Caco-2 (cell line): ENCODE measurements around the gene AOPEP. TPM values are rescaled to one million over a fixed set of nuclear protein-coding genes. Genes with fewer than 3 reads are reported as not detected.

ENCODE experiments used
- BruUV-seq: library from RNA; stranded (reverse); fragments of 400-500 nt; replicated peaks from 2 replicates; lab custom pipeline; 2021; lab: Mats Ljungman, UMichigan
- CTCF ChIA-PET: fragments of 300-600 bp; sonication (Branson Sonifier 250); formaldehyde crosslinking; loops from one replicate; lab custom pipeline; 2022; ENCODE audit warnings: antibody characterized with exemption; lab: Charles Lee
- POLR2A ChIA-PET: fragments of 300-600 bp; sonication (Branson Sonifier 250); formaldehyde crosslinking; loops from one replicate; lab custom pipeline; 2022; ENCODE audit warnings: antibody characterized with exemption; lab: Charles Lee
- DNase-seq, 2 experiments: peaks; one replicate each; pipeline versions ENCODE4 v3.0.0 to v3.0.0-alpha.2; 2020 to 2022
- H3K27me3 ChIP-seq: replicated peaks from 2 replicates; pipeline ENCODE4 v1.6.0; 2011; ENCODE audit warnings: low read length; ENCODE audit not compliant: control insufficient read depth, insufficient read depth
- H3K36me3 ChIP-seq: 2 replicates; pipeline ENCODE4 v1.5.1; 2011; ENCODE audit warnings: low read length; ENCODE audit not compliant: control insufficient read depth, insufficient read depth
- H3K4me1 ChIP-seq: fragments of 250-450 bp; sonication (Bioruptor Pico); 2 replicates; pipeline ENCODE4 v1.5.1; 2020; ENCODE audit warnings: mild to moderate bottlenecking
- H3K4me3 ChIP-seq: 2 replicates; pipeline ENCODE4 v1.5.1; 2011; ENCODE audit warnings: low read depth, mild to moderate bottlenecking, control low read depth, low read length
- H3K9me3 ChIP-seq: fragments of 250-450 bp; sonication (Bioruptor Pico); 2 replicates; pipeline ENCODE4 v1.5.1; 2020; ENCODE audit warnings: mild to moderate bottlenecking, moderate library complexity
- H3K27ac Mint-ChIP-seq: one replicate; pipeline ENCODE4 v1.8.0; 2022; ENCODE audit warnings: mixed read lengths; ENCODE audit not compliant: unreplicated experiment
- H3K27me3 Mint-ChIP-seq: one replicate; pipeline ENCODE4 v1.8.0; 2022; ENCODE audit warnings: mixed read lengths; ENCODE audit not compliant: insufficient read depth, unreplicated experiment
- H3K36me3 Mint-ChIP-seq: one replicate; pipeline ENCODE4 v1.8.0; 2022; ENCODE audit warnings: mild to moderate bottlenecking, mixed read lengths; ENCODE audit not compliant: insufficient read depth, unreplicated experiment
- H3K4me1 Mint-ChIP-seq: one replicate; pipeline ENCODE4 v1.8.0; 2022; ENCODE audit warnings: low read depth, mixed read lengths; ENCODE audit not compliant: unreplicated experiment
- H3K4me3 Mint-ChIP-seq: one replicate; pipeline ENCODE4 v1.8.0; 2022; ENCODE audit warnings: mild to moderate bottlenecking, moderate library complexity, mixed read lengths; ENCODE audit not compliant: unreplicated experiment
- H3K9me3 Mint-ChIP-seq: one replicate; pipeline ENCODE4 v1.8.0; 2022; ENCODE audit warnings: mixed read lengths; ENCODE audit not compliant: unreplicated experiment
- intact Hi-C: fragments of 100-400 bp; cut with micrococcal nuclease; formaldehyde crosslinking; loops from one replicate; pipeline ENCODE4 v1.10.0; 2022; ENCODE audit not compliant: unreplicated experiment
- total RNA-seq: library from RNA; stranded (reverse); gene quantifications from 2 replicates; pipeline ENCODE4 v1.2.3, GENCODE V29; 2022
- TF ChIP-seq, protein P1 (sequence below), 2 experiments: fragments of 200-600 bp in 1 of 2; IDR thresholded peaks; 1 replicate in 1 of 2; 2 replicates in 1 of 2; pipeline versions ENCODE4 v1.5.1 to v1.8.0; 2011 to 2022; ENCODE audit warnings: antibody characterized with exemption in 1 of 2, control low read depth in 1 of 2, inconsistent platforms in 1 of 2, low read depth in 1 of 2, low read length in 1 of 2, mild to moderate bottlenecking in 1 of 2, moderate library complexity in 1 of 2; ENCODE audit not compliant: insufficient read depth in 1 of 2, severe bottlenecking in 1 of 2, unreplicated experiment in 1 of 2

Gene AOPEP
- total RNA-seq, 1 experiment from 2014 or later: 63.3 TPM

DNA sequence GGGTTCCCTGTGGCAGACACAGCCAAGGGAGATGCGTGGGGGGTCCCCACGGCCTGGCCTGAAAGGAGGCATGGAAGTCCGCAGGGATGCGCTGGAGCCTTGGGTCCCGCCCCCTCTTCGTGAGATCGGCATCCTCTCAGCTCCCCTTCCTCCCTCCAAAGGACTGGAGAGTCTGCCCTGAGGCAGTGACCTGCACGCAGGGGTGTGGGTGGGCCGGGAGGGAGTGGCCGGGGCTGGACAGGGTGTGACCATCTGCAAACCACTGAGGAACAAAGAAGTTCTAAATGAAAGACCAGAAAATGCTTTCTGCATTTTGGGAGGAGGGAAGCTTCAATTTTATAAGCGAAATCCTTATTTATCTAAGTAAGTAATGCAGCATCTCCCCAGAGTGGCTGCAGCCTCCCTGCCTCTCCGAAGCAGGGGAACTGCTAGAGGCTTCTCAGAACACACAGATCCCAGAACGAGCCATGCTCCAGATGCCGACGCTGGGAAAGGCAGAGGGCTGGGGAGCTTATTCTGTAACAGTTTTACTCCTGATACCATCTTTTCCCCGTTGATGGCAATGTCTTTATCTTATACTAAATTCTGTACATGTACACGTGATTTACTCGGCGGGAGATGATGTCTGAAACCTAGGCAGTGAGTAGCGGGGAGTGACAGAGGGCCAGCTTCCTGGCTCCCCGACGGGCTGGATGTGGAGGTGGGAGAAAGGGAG, 369.3 kb downstream of the AOPEP start:
- H3K4me1 Mint-ChIP-seq: peaks cover 26% of the 10 kb centered on the region
- no peaks in the 10 kb centered on the region for H3K9me3 Mint-ChIP-seq
- CTCF ChIA-PET: no interaction called here
- peaks cover 37% of the 10 kb centered on the region for H3K4me1 ChIP-seq
- H3K27me3 Mint-ChIP-seq: no peaks in the 10 kb centered on the region
- no TSS peak for BruUV-seq
- H3K27ac Mint-ChIP-seq: peak overlapping the region; percentile 22
- no peaks in the 10 kb centered on the region for H3K36me3 ChIP-seq
- H3K4me3 Mint-ChIP-seq: no peak overlapping the region
- peaks cover 69% of the 10 kb centered on the region for H3K36me3 Mint-ChIP-seq
- H3K4me3 ChIP-seq: no peak overlapping the region
- H3K27me3 ChIP-seq: no peaks in the 10 kb centered on the region
- POLR2A ChIA-PET: no interaction called here
- TF ChIP-seq, protein P1, sequence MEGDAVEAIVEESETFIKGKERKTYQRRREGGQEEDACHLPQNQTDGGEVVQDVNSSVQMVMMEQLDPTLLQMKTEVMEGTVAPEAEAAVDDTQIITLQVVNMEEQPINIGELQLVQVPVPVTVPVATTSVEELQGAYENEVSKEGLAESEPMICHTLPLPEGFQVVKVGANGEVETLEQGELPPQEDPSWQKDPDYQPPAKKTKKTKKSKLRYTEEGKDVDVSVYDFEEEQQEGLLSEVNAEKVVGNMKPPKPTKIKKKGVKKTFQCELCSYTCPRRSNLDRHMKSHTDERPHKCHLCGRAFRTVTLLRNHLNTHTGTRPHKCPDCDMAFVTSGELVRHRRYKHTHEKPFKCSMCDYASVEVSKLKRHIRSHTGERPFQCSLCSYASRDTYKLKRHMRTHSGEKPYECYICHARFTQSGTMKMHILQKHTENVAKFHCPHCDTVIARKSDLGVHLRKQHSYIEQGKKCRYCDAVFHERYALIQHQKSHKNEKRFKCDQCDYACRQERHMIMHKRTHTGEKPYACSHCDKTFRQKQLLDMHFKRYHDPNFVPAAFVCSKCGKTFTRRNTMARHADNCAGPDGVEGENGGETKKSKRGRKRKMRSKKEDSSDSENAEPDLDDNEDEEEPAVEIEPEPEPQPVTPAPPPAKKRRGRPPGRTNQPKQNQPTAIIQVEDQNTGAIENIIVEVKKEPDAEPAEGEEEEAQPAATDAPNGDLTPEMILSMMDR (IDR thresholded peaks at IDR 0.05; ENCODE audit: insufficient read depth in 1 of 2, low read depth in 1 of 2, low read length in 1 of 2, severe bottlenecking in 1 of 2, unreplicated experiment in 1 of 2): no peak
- H3K9me3 ChIP-seq: no peaks in the 10 kb centered on the region
- intact Hi-C loops: no loop called here
- DNase-seq: no peak

DNA sequence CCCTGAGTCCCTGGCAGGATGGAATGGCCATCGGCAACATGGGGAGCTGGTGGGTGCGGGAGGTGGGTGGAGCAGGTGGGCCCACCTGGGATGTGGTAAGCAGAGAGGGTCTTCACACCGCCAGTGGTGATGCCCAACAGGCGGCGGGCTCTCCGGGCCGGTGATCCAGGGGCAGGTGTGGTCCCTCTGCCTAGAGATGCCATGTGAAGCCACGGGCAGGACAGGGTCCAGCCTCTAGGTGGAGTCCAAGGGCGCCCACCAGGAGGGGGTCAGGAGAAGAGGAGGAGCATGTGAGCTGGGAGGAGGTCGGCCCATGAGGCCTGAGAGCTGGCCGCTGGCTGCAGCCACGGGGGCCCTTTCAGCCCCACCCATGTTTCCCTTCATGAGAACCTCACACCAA, 369.9 kb downstream of the AOPEP start:
- Histone ChIP-seq H3K9me3 (no peaks in the 10 kb centered on the region), H3K4me1 (peaks cover 32% of the 10 kb centered on the region), H3K27me3 (no peaks in the 10 kb centered on the region), H3K36me3 (no peaks in the 10 kb centered on the region), H3K4me3 (no peak overlapping the region)
- Mint-ChIP-seq H3K9me3 (no peaks in the 10 kb centered on the region), H3K36me3 (peaks cover 73% of the 10 kb centered on the region), H3K27me3 (no peaks in the 10 kb centered on the region), H3K27ac (peak overlapping the region; percentile 22), H3K4me1 (peaks cover 23% of the 10 kb centered on the region), H3K4me3 (no peak overlapping the region)
- ChIA-PET CTCF (interaction anchor here (0.6 kb wide), 2 partner anchors 32 to 498 kb away, joined by 3 read pairs; no protein-coding TSS in a partner anchor), POLR2A (no interaction called here)
- BruUV-seq: no TSS peak
- intact Hi-C loops: no loop called here
- TF ChIP-seq, protein P1 (IDR thresholded peaks at IDR 0.05; ENCODE audit: insufficient read depth in 1 of 2, low read depth in 1 of 2, low read length in 1 of 2, severe bottlenecking in 1 of 2, unreplicated experiment in 1 of 2): no peak
- no peak for DNase-seq

DNA sequence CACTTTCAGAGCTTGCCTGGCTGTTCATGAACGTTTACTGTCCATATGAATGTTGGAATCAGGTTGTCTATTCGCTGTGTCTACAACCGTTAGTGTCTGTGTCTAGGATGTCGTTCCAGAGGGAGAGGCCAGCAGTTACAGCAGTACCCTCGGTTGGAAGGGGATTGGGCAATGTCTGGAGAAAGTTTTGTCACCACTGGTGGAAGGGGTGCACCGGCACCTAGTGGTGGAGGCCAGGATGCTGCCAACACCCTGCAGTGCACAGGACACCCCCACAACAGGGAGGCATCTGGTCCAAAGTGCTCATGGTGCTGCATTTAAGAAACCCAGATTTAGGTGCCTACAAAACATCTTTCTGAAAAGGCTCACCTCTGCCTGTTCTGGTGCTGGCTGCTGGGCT, 370.3 kb downstream of the AOPEP start:
- DNase-seq: peak in 1 of 2 experiments; percentile 42
- H3K4me3 Mint-ChIP-seq: no peak overlapping the region
- H3K27ac Mint-ChIP-seq: peak overlapping the region; percentile 22
- H3K9me3 Mint-ChIP-seq: no peaks in the 10 kb centered on the region
- intact Hi-C loops: no loop called here
- no peaks in the 10 kb centered on the region for H3K9me3 ChIP-seq
- ChIA-PET CTCF (interaction anchor here (0.6 kb wide), 2 partner anchors 32 to 497 kb away, joined by 3 read pairs; no protein-coding TSS in a partner anchor), POLR2A (no interaction called here)
- no TSS peak for BruUV-seq
- no peaks in the 10 kb centered on the region for H3K27me3 Mint-ChIP-seq
- peaks cover 28% of the 10 kb centered on the region for H3K4me1 ChIP-seq
- H3K36me3 Mint-ChIP-seq: peaks cover 69% of the 10 kb centered on the region
- no peaks in the 10 kb centered on the region for H3K27me3 ChIP-seq
- TF ChIP-seq, protein P1 (IDR thresholded peaks at IDR 0.05; ENCODE audit: insufficient read depth in 1 of 2, low read depth in 1 of 2, low read length in 1 of 2, severe bottlenecking in 1 of 2, unreplicated experiment in 1 of 2): peak in 1 of 2 experiments; percentile 30
- no peak overlapping the region for H3K4me3 ChIP-seq
- H3K4me1 Mint-ChIP-seq: peaks cover 18% of the 10 kb centered on the region
- no peaks in the 10 kb centered on the region for H3K36me3 ChIP-seq
